ENCODE results near the gene BDP1. TPM values are rescaled to one million over a fixed set of nuclear protein-coding genes. Genes with fewer than 3 reads are reported as not detected.

The BDP1 gene
- total and polyA plus RNA-seq, 2 of the 4 experiments (the other 2 are of a cell fraction), result 5.8 to 14.0 TPM

DNA sequence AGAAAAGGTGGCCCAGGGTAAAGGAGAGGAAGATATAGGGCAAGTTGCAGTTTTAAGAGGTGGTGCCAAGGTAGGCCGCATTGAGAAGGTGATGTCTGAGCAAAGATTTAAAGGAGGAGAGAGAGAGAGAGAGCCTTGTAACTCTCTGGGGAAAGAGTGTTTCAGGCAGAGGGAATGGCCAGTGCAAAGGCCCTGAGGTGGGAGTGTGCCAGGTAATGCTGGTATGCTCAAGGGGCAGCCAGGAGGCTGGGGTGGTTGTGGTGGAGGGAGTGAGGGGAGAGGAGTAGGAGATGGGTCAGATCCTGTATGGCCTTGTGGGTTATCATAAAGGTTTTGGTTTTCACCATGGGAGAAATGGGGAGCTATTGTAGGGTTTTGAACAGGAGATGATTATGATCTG is 141.6 kb downstream of the BDP1 start:
- Histone ChIP-seq H4K5ac (ENCODE audit: low read depth, low read length) (no peak overlapping the region), H3K27me3 (ENCODE audit: control insufficient read depth, insufficient read depth, low read length) (no peaks in the 10 kb centered on the region), H3K9me1 (ENCODE audit: insufficient read depth, low read length) (peaks cover 20% of the 10 kb centered on the region), H3K4ac (ENCODE audit: low read depth, low read length) (no peak overlapping the region), H3K9me3 (ENCODE audit: control insufficient read depth, insufficient read depth, low read length) (no peaks in the 10 kb centered on the region), H2BK120ac (ENCODE audit: low read depth, low read length) (no peak overlapping the region), H3K14ac (replicated peaks; ENCODE audit: low read depth, low read length) (no peak overlapping the region), H2AK9ac (replicated peaks; ENCODE audit: low read depth, low read length, poor library complexity) (no peak overlapping the region), H2AK5ac (ENCODE audit: low read depth, low read length) (no peak overlapping the region), H3K27ac (ENCODE audit: insufficient read depth, low read length) (no peak overlapping the region), H3K79me1 (ENCODE audit: low read depth in 1 of 2, low read length in 2 of 2) (peaks cover 0 to 7% of the 10 kb centered on the region in 2 experiments; a peak in 2 of 4 replicates), H3K56ac (ENCODE audit: extremely low read depth, insufficient read depth, low read length) (no peak overlapping the region), H4K20me1 (ENCODE audit: insufficient read depth, low read length) (peaks cover 15% of the 10 kb centered on the region), H2BK15ac (ENCODE audit: low read depth, low read length) (no peak overlapping the region), H3K36me3 (ENCODE audit: control insufficient read depth, insufficient read depth, low read length) (peaks cover 9% of the 10 kb centered on the region), H2AFZ (replicated peaks; ENCODE audit: low read length, poor library complexity) (no peak overlapping the region), H3K18ac (ENCODE audit: low read depth, low read length) (no peak overlapping the region), H3K4me1 (ENCODE audit: control insufficient read depth, insufficient read depth, low read length) (peaks cover 6% of the 10 kb centered on the region), H3K9ac (ENCODE audit: low read depth, low read length) (no peak overlapping the region), H4K91ac (ENCODE audit: insufficient read depth, low read depth, low read length) (no peak overlapping the region), H3K23ac (ENCODE audit: low read depth, low read length) (no peak overlapping the region), H2BK20ac (ENCODE audit: low read depth, low read length) (no peak overlapping the region), H2BK5ac (ENCODE audit: low read depth, low read length, poor library complexity, severe bottlenecking) (no peak overlapping the region), H3K4me3 (ENCODE audit: insufficient read depth, low read depth, low read length) (no peak overlapping the region), H3K4me2 (ENCODE audit: low read depth, low read length) (no peak overlapping the region), H4K8ac (ENCODE audit: low read depth in 2 of 2, low read length in 2 of 2) (no peak overlapping the region)
- in situ Hi-C loops (cut with MboI; ENCODE audit: low sequenced_read_pairs) (loop anchor here (25.0 kb wide), 1 partner anchor 715 kb away; the partner anchor contains the start of genes MRPS27 and PTCD2), dilution Hi-C loops (cut with HindIII; ENCODE audit: low sequenced_read_pairs, unreplicated experiment) (no loop called here), intact Hi-C loops (cut with micrococcal nuclease) (no loop called here)
- BruUV-seq (replicated peaks), result no TSS peak
- ChIA-PET CTCF (no interaction called here), POLR2A (ENCODE audit: unreplicated experiment) (no interaction called here)
- TF ChIP-seq, protein P1, sequence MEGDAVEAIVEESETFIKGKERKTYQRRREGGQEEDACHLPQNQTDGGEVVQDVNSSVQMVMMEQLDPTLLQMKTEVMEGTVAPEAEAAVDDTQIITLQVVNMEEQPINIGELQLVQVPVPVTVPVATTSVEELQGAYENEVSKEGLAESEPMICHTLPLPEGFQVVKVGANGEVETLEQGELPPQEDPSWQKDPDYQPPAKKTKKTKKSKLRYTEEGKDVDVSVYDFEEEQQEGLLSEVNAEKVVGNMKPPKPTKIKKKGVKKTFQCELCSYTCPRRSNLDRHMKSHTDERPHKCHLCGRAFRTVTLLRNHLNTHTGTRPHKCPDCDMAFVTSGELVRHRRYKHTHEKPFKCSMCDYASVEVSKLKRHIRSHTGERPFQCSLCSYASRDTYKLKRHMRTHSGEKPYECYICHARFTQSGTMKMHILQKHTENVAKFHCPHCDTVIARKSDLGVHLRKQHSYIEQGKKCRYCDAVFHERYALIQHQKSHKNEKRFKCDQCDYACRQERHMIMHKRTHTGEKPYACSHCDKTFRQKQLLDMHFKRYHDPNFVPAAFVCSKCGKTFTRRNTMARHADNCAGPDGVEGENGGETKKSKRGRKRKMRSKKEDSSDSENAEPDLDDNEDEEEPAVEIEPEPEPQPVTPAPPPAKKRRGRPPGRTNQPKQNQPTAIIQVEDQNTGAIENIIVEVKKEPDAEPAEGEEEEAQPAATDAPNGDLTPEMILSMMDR (conservative IDR thresholded peaks at IDR 0.05; ENCODE audit: low read depth, low read length), result no peak
- no peak for TF ChIP-seq FOS (IDR thresholded peaks at IDR 0.05; ENCODE audit: low read depth, low read length)
- no peak for TF ChIP-seq POLR2A (IDR thresholded peaks at IDR 0.05; ENCODE audit: low read depth, low read length)
- TF ChIP-seq, protein P2, sequence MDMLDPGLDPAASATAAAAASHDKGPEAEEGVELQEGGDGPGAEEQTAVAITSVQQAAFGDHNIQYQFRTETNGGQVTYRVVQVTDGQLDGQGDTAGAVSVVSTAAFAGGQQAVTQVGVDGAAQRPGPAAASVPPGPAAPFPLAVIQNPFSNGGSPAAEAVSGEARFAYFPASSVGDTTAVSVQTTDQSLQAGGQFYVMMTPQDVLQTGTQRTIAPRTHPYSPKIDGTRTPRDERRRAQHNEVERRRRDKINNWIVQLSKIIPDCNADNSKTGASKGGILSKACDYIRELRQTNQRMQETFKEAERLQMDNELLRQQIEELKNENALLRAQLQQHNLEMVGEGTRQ (IDR thresholded peaks at IDR 0.05; ENCODE audit: low read depth, low read length), result no peak
- TF ChIP-seq, protein P3, sequence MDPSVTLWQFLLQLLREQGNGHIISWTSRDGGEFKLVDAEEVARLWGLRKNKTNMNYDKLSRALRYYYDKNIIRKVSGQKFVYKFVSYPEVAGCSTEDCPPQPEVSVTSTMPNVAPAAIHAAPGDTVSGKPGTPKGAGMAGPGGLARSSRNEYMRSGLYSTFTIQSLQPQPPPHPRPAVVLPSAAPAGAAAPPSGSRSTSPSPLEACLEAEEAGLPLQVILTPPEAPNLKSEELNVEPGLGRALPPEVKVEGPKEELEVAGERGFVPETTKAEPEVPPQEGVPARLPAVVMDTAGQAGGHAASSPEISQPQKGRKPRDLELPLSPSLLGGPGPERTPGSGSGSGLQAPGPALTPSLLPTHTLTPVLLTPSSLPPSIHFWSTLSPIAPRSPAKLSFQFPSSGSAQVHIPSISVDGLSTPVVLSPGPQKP (IDR thresholded peaks at IDR 0.05; ENCODE audit: borderline replicate concordance, low read depth, low read length), result no peak
- TF ChIP-seq NFE2L2 (IDR thresholded peaks at IDR 0.05; ENCODE audit: low read depth, low read length), result no peak
- no peak for TF ChIP-seq SMC3 (IDR thresholded peaks at IDR 0.05; ENCODE audit: low read depth, low read length)
- TF ChIP-seq BHLHE40 (IDR thresholded peaks at IDR 0.05; ENCODE audit: low read depth, low read length), result no peak
- TF ChIP-seq CEBPB (IDR thresholded peaks at IDR 0.05; ENCODE audit: low read depth, low read length), result no peak
- TF ChIP-seq RAD21 (IDR thresholded peaks at IDR 0.05; ENCODE audit: low read length), result no peak
- TF ChIP-seq RFX5 (IDR thresholded peaks at IDR 0.05; ENCODE audit: low read depth, low read length), result no peak
- TF ChIP-seq MXI1 (IDR thresholded peaks at IDR 0.05; ENCODE audit: borderline replicate concordance, low read depth, low read length), result no peak
- TF ChIP-seq CHD1 (IDR thresholded peaks at IDR 0.05; ENCODE audit: low read depth, low read length), result no peak
- TF ChIP-seq MAFK (IDR thresholded peaks at IDR 0.05; ENCODE audit: low read depth, low read length), result no peak
- no peak for DNase-seq
- WGBS, 2 experiments (ENCODE audit: extremely low coverage in 2 of 2, insufficient read length in 1 of 2), result no CpG with 5 or more reads among the region's 1 CpG
- no peak for ATAC-seq (ENCODE audit: low read depth)

Data from IMR-90 (cell line).